K562 (cell line): ENCODE measurements around the gene RNF121. TPM values are rescaled to one million over a fixed set of nuclear protein-coding genes. Genes with fewer than 3 reads are reported as not detected.

Experiments
- CBX3 ChIP-seq, 2 experiments: IDR thresholded peaks; 1 replicate in 1 of 2; 2 replicates in 1 of 2; pipeline ENCODE4 v1.6.1; 2012; ENCODE audit warnings: inconsistent platforms in 2 of 2, low read length in 2 of 2, borderline replicate concordance in 1 of 2, control low read depth in 1 of 2
- CC2D1A ChIP-seq: fragments of 450-650 bp; IDR thresholded peaks from 2 replicates; pipeline ENCODE4 v1.6.1; 2017; ENCODE audit warnings: mild to moderate bottlenecking
- CHAMP1 ChIP-seq: fragments of 450-650 bp; IDR thresholded peaks from 2 replicates; pipeline ENCODE4 v1.6.1; 2016; ENCODE audit warnings: mild to moderate bottlenecking
- CTBP1 ChIP-seq: fragments of 450-650 bp; IDR thresholded peaks from 2 replicates; pipeline ENCODE4 v1.6.1; 2016; ENCODE audit warnings: borderline replicate concordance
- EP300 ChIP-seq: IDR thresholded peaks from 2 replicates; pipeline ENCODE4 v1.6.1; 2012; ENCODE audit warnings: low read length, improper control_type of control experiment
- HNRNPH1 ChIP-seq: fragments of 200-400 bp; formaldehyde crosslinking; optimal IDR thresholded peaks from 2 replicates; pipeline ENCODE3; 2017; ENCODE audit warnings: low read depth, mild to moderate bottlenecking, low read length, moderate library complexity
- KAT8 ChIP-seq: fragments of 450-650 bp; IDR thresholded peaks from 2 replicates; pipeline ENCODE4 v1.6.1; 2016; ENCODE audit warnings: low read depth, mild to moderate bottlenecking
- MAX ChIP-seq: sonication (generic); formaldehyde crosslinking; IDR thresholded peaks from 2 replicates; pipeline ENCODE4 v1.9.0; 2022; ENCODE audit warnings: mild to moderate bottlenecking, missing genetic modification reagents
- MCM3 ChIP-seq: fragments of 450-650 bp; IDR thresholded peaks from 2 replicates; pipeline ENCODE4 v1.6.1; 2016
- NFIC ChIP-seq: fragments of 450-650 bp; IDR thresholded peaks from 2 replicates; pipeline ENCODE4 v1.6.1; 2017; ENCODE audit warnings: mild to moderate bottlenecking, inconsistent platforms
- PTBP1 ChIP-seq: fragments of 200-400 bp; formaldehyde crosslinking; IDR thresholded peaks from 2 replicates; pipeline ENCODE4 v1.6.1; 2017; ENCODE audit warnings: low read depth, low read length
- RAD21 ChIP-seq, 2 experiments: fragments of 250-450 bp in 1 of 2; fragments of 450-650 bp in 1 of 2; sonication (Bioruptor Pico) in 1 of 2; formaldehyde crosslinking in 1 of 2; IDR thresholded peaks in 1 of 2; conservative IDR thresholded peaks in 1 of 2; 2 replicates each; pipeline versions ENCODE4 v1.4.0 to v1.8.0; 2020 to 2022; ENCODE audit warnings: mild to moderate bottlenecking in 2 of 2, moderate library complexity in 1 of 2
- RBBP5 ChIP-seq: fragments of 200-600 bp; sonication (generic); IDR thresholded peaks from 2 replicates; pipeline ENCODE4 v1.6.1; 2012; ENCODE audit warnings: borderline replicate concordance, mild to moderate bottlenecking, low read length, control low read depth, inconsistent platforms; ENCODE audit not compliant: insufficient read depth, poor library complexity, severe bottlenecking
- RCOR1 ChIP-seq, 2 experiments: IDR thresholded peaks; 2 replicates each; pipeline ENCODE4 v1.6.1; 2012; ENCODE audit warnings: low read depth in 2 of 2, low read length in 2 of 2, borderline replicate concordance in 1 of 2, improper control_type of control experiment in 1 of 2
- SIX5 ChIP-seq, 2 experiments: IDR thresholded peaks; 2 replicates each; pipeline ENCODE4 v1.6.1; 2011; ENCODE audit warnings: low read length in 2 of 2, borderline replicate concordance in 1 of 2, low read depth in 1 of 2, mild to moderate bottlenecking in 1 of 2, moderate library complexity in 1 of 2; ENCODE audit not compliant: insufficient read depth in 1 of 2
- TAF15 ChIP-seq: fragments of 200-400 bp; formaldehyde crosslinking; IDR thresholded peaks from 2 replicates; pipeline ENCODE4 v1.6.1; 2017; ENCODE audit warnings: mild to moderate bottlenecking, low read depth, low read length, moderate library complexity
- TEAD4 ChIP-seq, 2 experiments: sonication (generic) in 1 of 2; formaldehyde crosslinking in 1 of 2; IDR thresholded peaks; 2 replicates each; pipeline versions ENCODE4 v1.6.1 to v1.8.0; 2012 to 2022; ENCODE audit warnings: borderline replicate concordance in 1 of 2, inconsistent platforms in 1 of 2, low read length in 1 of 2, mild to moderate bottlenecking in 1 of 2, missing genetic modification reagents in 1 of 2
- YY1 ChIP-seq, 3 experiments: IDR thresholded peaks; 2 replicates each; pipeline ENCODE4 v1.6.1; 2011; ENCODE audit warnings: low read length in 2 of 3, mild to moderate bottlenecking in 2 of 3, moderate library complexity in 2 of 3, borderline replicate concordance in 1 of 3, control low read depth in 1 of 3, low read depth in 1 of 3; ENCODE audit not compliant: insufficient read depth in 3 of 3, insufficient replicate concordance in 2 of 3, control insufficient read depth in 1 of 3, insufficient read length in 1 of 3; ENCODE audit errors: extremely low read depth in 1 of 3
- ZNF274 ChIP-seq: IDR thresholded peaks from 2 replicates; pipeline ENCODE4 v1.6.1; 2011; ENCODE audit warnings: low read depth, mild to moderate bottlenecking, low read length, moderate library complexity, borderline replicate concordance
- polyA plus RNA-seq, 8 experiments: library from polyadenylated mRNA; depleted of rRNA in 4 of 8; stranded (reverse) in 5 of 8; unstranded in 3 of 8; fragments of >200 nt; fragmentation: Nextera tagmentation in 2 of 8; fragmentation: Illumina TruSeq in 1 of 8; extraction: Ambion mirVana in 2 of 8; extraction: Trizol in 1 of 8; gene quantifications; 2 replicates each; pipeline versions ENCODE4 v1.2.1 to v1.2.3, GENCODE V29; 2011 to 2014; ENCODE audit warnings: inconsistent platforms in 1 of 8, missing spikeins in 1 of 8
- total RNA-seq, 7 experiments: library from RNA; depleted of rRNA in 6 of 7; stranded (reverse); fragments of >200 nt in 6 of 7; fragmentation: Illumina TruSeq in 2 of 7; extraction: Trizol in 2 of 7; gene quantifications; 2 replicates each; pipeline versions ENCODE4 v1.2.1 to v1.2.3, GENCODE V29; 2011 to 2021; ENCODE audit warnings: low replicate concordance in 1 of 7
- TF ChIP-seq, protein P1 (sequence below): sonication (generic); formaldehyde crosslinking; IDR thresholded peaks from 2 replicates; pipeline ENCODE4 v1.8.0; 2022; ENCODE audit warnings: mild to moderate bottlenecking, missing genetic modification reagents

The RNF121 gene
- total and polyA plus RNA-seq, 9 of the 15 experiments (the other 6 are each of a cell fraction or from before 2014, with no cell fraction given) = 8.0 to 63.4 (median 20.5) TPM

GRCh38 chr11:71995726-71996291 lies 67.0 kb downstream of the RNF121 start (continued):
- 0 out of 4 replicates have a peak, but pooled peaks of 1 of the 2 experiments have one; percentile 13 for TF ChIP-seq RAD21 (CRISPR knock-in tag; conservative IDR thresholded peaks at IDR 0.05 in 1 of 2, IDR thresholded peaks at IDR 0.05 in 1 of 2)
- TF ChIP-seq KAT8 = no peak
- no peak for TF ChIP-seq PTBP1
- TF ChIP-seq TEAD4 (IDR thresholded peaks at IDR 0.05; ENCODE audit: low read length) = peak; percentile 97
- TF ChIP-seq TEAD4 (CRISPR knock-in tag; IDR thresholded peaks at IDR 0.05; ENCODE audit: borderline replicate concordance) = no peak
- peak; percentile 29 for TF ChIP-seq RBBP5
- TF ChIP-seq NFIC = peak; percentile 87
- no peak for TF ChIP-seq SIX5 (IDR thresholded peaks at IDR 0.05; ENCODE audit: borderline replicate concordance in 1 of 2, insufficient read depth in 1 of 2, low read depth in 1 of 2, low read length in 2 of 2)
- TF ChIP-seq, protein P1, sequence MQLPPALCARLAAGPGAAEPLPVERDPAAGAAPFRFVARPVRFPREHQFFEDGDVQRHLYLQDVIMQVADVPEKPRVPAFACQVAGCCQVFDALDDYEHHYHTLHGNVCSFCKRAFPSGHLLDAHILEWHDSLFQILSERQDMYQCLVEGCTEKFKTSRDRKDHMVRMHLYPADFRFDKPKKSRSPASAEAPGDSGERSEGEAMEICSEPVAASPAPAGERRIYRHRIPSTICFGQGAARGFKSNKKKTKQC = no peak; the same call in 1 of the 2 replicates
- TF ChIP-seq CHAMP1 = 0 out of 2 replicates have a peak, but pooled peaks have one; percentile 13
- TF ChIP-seq HNRNPH1 = no peak
- TF ChIP-seq RCOR1 (IDR thresholded peaks at IDR 0.05; ENCODE audit: borderline replicate concordance in 1 of 2, low read depth in 2 of 2, low read length in 2 of 2) = peak; percentile 54 to 92; a peak in 3 of 4 replicates
- TF ChIP-seq ZNF274 = no peak; the same call in 1 of the 2 replicates
- TF ChIP-seq CTBP1 = peak; percentile 76; the same call in 1 of the 2 replicates
- peak; percentile 87; the same call in 1 of the 2 replicates for TF ChIP-seq EP300
- peak; percentile 91; the same call in 1 of the 2 replicates for TF ChIP-seq CC2D1A
- peak; percentile 44; the same call in 1 of the 2 replicates for TF ChIP-seq MAX (CRISPR knock-in tag)
- peak in 1 of 3 experiments; percentile 74 for TF ChIP-seq YY1 (IDR thresholded peaks at IDR 0.05; ENCODE audit: borderline replicate concordance in 1 of 3, control insufficient read depth in 1 of 3, extremely low read depth in 1 of 3, insufficient read depth in 3 of 3, insufficient read length in 1 of 3, insufficient replicate concordance in 2 of 3, low read depth in 1 of 3, low read length in 2 of 3)
- TF ChIP-seq MCM3 = no peak
- no peak for TF ChIP-seq TAF15
- TF ChIP-seq CBX3 (IDR thresholded peaks at IDR 0.05; ENCODE audit: borderline replicate concordance in 1 of 2, low read length in 2 of 2) = peak in 1 of 2 experiments; percentile 86; a peak in 1 of 3 replicates
